Cardiac septum (tissue), 1 donor: Measurements from ENCODE around the gene CD27. TPM values are rescaled to one million over a fixed set of nuclear protein-coding genes. Genes with fewer than 3 reads are reported as not detected.
"Not testable (repeated sequence)": the region's sequence is repeated elsewhere in the genome, so short reads cannot be mapped to it uniquely, and the experiment has no call there.

Source experiments
- DNase-seq: peaks from one replicate; pipeline ENCODE4 v3.0.0-alpha.2; 2020; ENCODE audit warnings: low spot score
- intact Hi-C: fragments of 100-400 bp; cut with DNase I; formaldehyde crosslinking; loops from one replicate; pipeline ENCODE4 v1.14.0; 2022
- total RNA-seq: library from RNA; stranded (reverse); fragmentation: NEBNext Ultra II Directional; extraction: Animal tissue kit (Norgen Biotek cat#: 25700); gene quantifications from one replicate; pipeline ENCODE4 v1.2.1, GENCODE V29; 2021
- donor health status: DM: no; HTN: no; CAD: no.

The CD27 gene
- total RNA-seq, 1 donor from 2014 or later, result not detected

GRCh38 chr12:6470375-6471163, 25.8 kb downstream of the CD27 start, which contains the start of gene VAMP1:
Gene VAMP1 (minus strand): TSS chr12:6470677. CDS start chr12:6470531, 146 bp downstream.
- intact Hi-C loops, result loop anchor here (5.0 kb wide), 1 partner anchor 62 kb away; the partner anchor contains the start of gene GAPDH

GRCh38 chr12:6471989-6472360, 27.2 kb downstream of the CD27 start:
- intact Hi-C loops, result loop anchor here (5.0 kb wide), 1 partner anchor 60 kb away; the partner anchor contains the start of gene GAPDH
- DNase-seq, result no peak

More at GRCh38 chr12:6470375-6471163, 25.8 kb downstream of the CD27 start, which contains the start of gene VAMP1:
- peak; percentile 99 for DNase-seq

GRCh38 chr12:6472491-6472890, 27.7 kb downstream of the CD27 start:
- DNase-seq, result no peak
- intact Hi-C loops, result loop anchor here (5.0 kb wide), 1 partner anchor 60 kb away; the partner anchor contains the start of gene GAPDH

- DNase-seq, intact Hi-C loops: not testable (repeated sequence)
These were observed 30.6 kb downstream of the CD27 start for GRCh38 chr12:6475233-6475975.

- intact Hi-C loops, result no loop called here
- no peak for DNase-seq
These were observed 31.7 kb downstream of the CD27 start for GRCh38 chr12:6476489-6476888.

- DNase-seq, intact Hi-C loops: not testable (repeated sequence)
These were observed 33.0 kb downstream of the CD27 start for GRCh38 chr12:6477601-6478377.

- intact Hi-C loops, result no loop called here
- DNase-seq, result no peak
These were observed 33.7 kb downstream of the CD27 start for GRCh38 chr12:6478416-6478815.

GRCh38 chr12:6488240-6488639, 43.5 kb downstream of the CD27 start:
- DNase-seq, result no peak
- intact Hi-C loops, result no loop called here

- no peak for DNase-seq
- intact Hi-C loops, result no loop called here
These were observed 44.7 kb downstream of the CD27 start for GRCh38 chr12:6489449-6489848.

- DNase-seq, intact Hi-C loops: not testable (repeated sequence)
These were observed 45.9 kb downstream of the CD27 start for GRCh38 chr12:6490673-6491072.

- intact Hi-C loops, result loop anchor here (2.0 kb wide), 2 partner anchors 42 kb away; partner anchors contain the start of gene GAPDH
- DNase-seq, result peak; percentile 99
These were observed 48.2 kb downstream of the CD27 start, which contains the start of gene MRPL51 for GRCh38 chr12:6492838-6493496. Gene MRPL51 (minus strand): TSS chr12:6493262. CDS start chr12:6493136, 126 bp downstream.

GRCh38 chr12:6493497-6494257, 48.9 kb downstream of the CD27 start, which contains the start of gene NCAPD2:
Gene NCAPD2 (plus strand): TSS chr12:6494102. CDS start chr12:6495099, 997 bp downstream.
- intact Hi-C loops, result loop anchor here (2.0 kb wide), 2 partner anchors 41 to 43 kb away; partner anchors contain the start of gene GAPDH
- DNase-seq, result peak; percentile 98

GRCh38 chr12:6494258-6494743, 49.5 kb downstream of the CD27 start:
- no peak for DNase-seq
- intact Hi-C loops, result no loop called here

- intact Hi-C loops, result no loop called here
- no peak for DNase-seq
These were observed 50.2 kb downstream of the CD27 start for GRCh38 chr12:6494968-6495367.

GRCh38 chr12:6497291-6497690, 52.5 kb downstream of the CD27 start:
- DNase-seq, intact Hi-C loops: not testable (repeated sequence)

GRCh38 chr12:6500466-6500865, 55.7 kb downstream of the CD27 start:
- intact Hi-C loops, result no loop called here
- DNase-seq, result no peak
